Loucy (cell line): ENCODE data around the gene PLN.

Experiments used
- H2AFZ ChIP-seq: fragments of 200-600 bp; sonication (generic); 2 replicates; pipeline ENCODE4 v1.6.0; 2016; ENCODE audit warnings: antibody characterized with exemption, mild to moderate bottlenecking, low read length, moderate library complexity
- H3F3A ChIP-seq: fragments of 200-600 bp; 2 replicates; pipeline ENCODE4 v1.6.0; 2016; ENCODE audit warnings: antibody characterized with exemption, low read depth, mild to moderate bottlenecking
- H3K27me3 ChIP-seq: fragments of 200-600 bp; sonication (generic); 2 replicates; pipeline ENCODE4 v1.6.1; 2014; ENCODE audit warnings: low read length, mild to moderate bottlenecking; ENCODE audit not compliant: insufficient read depth, poor library complexity, severe bottlenecking
- H3K36me3 ChIP-seq: fragments of 200-600 bp; sonication (generic); 2 replicates; pipeline ENCODE4 v1.6.1; 2016; ENCODE audit warnings: low read length; ENCODE audit not compliant: insufficient read depth
- H3K4me1 ChIP-seq: fragments of 200-600 bp; sonication (generic); 2 replicates; pipeline ENCODE4 v1.5.1; 2014; ENCODE audit warnings: low read length, mild to moderate bottlenecking; ENCODE audit not compliant: insufficient read depth, poor library complexity, severe bottlenecking
- H3K4me2 ChIP-seq: fragments of 200-600 bp; sonication (generic); 2 replicates; pipeline ENCODE4 v1.6.0; 2014; ENCODE audit warnings: antibody characterized with exemption, low read length, low read depth, mild to moderate bottlenecking; ENCODE audit not compliant: poor library complexity, severe bottlenecking
- H3K4me3 ChIP-seq: fragments of 200-600 bp; sonication (generic); 2 replicates; pipeline ENCODE4 v1.5.1; 2014; ENCODE audit warnings: low read length, mild to moderate bottlenecking, mixed read lengths; ENCODE audit not compliant: poor library complexity, severe bottlenecking
- H3K79me2 ChIP-seq: fragments of 200-600 bp; sonication (generic); 2 replicates; pipeline ENCODE4 v1.6.1; 2014; ENCODE audit warnings: low read length; ENCODE audit not compliant: insufficient read depth
- H3K9ac ChIP-seq: fragments of 200-600 bp; sonication (generic); 2 replicates; pipeline ENCODE4 v1.6.0; 2014; ENCODE audit warnings: mild to moderate bottlenecking, low read depth, low read length, moderate library complexity; ENCODE audit not compliant: poor library complexity, severe bottlenecking
- H3K9me2 ChIP-seq: fragments of 200-600 bp; sonication (generic); replicated peaks from 2 replicates; pipeline ENCODE4 v1.6.1; 2016; ENCODE audit warnings: low read depth, low read length, mixed read lengths
- H3K9me3 ChIP-seq: fragments of 200-600 bp; sonication (generic); 2 replicates; pipeline ENCODE4 v1.6.1; 2014; ENCODE audit warnings: mild to moderate bottlenecking, antibody characterized with exemption, low read length, low read depth; ENCODE audit not compliant: insufficient read depth
- H4K20me1 ChIP-seq: fragments of 200-600 bp; sonication (generic); 2 replicates; pipeline ENCODE4 v1.6.0; 2014; ENCODE audit warnings: antibody characterized with exemption, low read length, mild to moderate bottlenecking; ENCODE audit not compliant: insufficient read depth, poor library complexity, severe bottlenecking
- EZH2phosphoT487 ChIP-seq: fragments of 200-600 bp; IDR thresholded peaks from 2 replicates; pipeline ENCODE4 v1.6.1; 2018; ENCODE audit warnings: antibody characterized with exemption, mild to moderate bottlenecking, moderate library complexity, borderline replicate concordance
- TF ChIP-seq, protein P1 (sequence below): fragments of 200-600 bp; sonication (generic); conservative IDR thresholded peaks from 2 replicates; pipeline ENCODE4 v1.5.1; 2014; ENCODE audit warnings: mild to moderate bottlenecking, antibody characterized with exemption, low read length

The PLN gene

GRCh38 chr6:118509009-118509617 lies 39.0 kb upstream of the PLN start:
- Histone ChIP-seq H4K20me1 (no peaks in the 10 kb centered on the region), H3K4me2 (no peak overlapping the region), H2AFZ (no peak overlapping the region)

DNA sequence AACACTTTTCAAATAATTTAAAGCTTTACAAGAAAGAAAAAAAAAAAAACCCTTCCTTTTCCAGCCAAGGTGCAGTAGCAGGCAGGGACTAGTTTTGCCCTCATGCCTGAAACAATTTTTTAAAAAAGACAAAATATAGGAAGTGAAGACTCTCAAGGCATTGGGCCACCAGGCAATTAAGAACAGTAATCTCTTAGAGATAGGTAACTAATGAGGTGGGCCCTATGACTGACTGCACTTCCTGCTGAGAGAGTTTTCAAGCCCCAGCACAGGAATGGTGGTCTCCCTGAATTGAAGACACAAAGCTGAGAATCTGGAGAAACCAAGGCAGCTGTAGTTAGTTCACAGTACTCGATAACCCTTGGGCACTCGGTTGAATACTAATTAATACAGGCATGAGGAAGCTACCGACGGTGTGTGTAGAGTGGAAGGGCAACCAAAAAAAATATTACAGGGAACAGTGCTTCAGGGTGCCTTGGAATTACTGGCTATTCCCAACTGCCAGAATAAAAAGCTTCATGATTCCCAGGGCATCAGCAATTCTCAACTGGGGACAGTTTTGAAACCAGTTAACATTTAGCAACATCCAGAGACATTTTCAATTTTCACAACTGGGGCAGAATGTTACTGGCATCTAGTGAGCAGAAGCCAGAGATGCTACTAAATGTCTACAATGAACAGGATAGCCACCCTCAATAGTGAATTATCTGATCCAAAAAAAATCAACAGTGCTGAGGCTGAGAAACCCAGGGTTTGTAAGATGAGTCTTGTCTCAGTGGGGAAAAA lies 36.0 kb upstream of the PLN start:
- no peaks in the 10 kb centered on the region for H4K20me1 ChIP-seq
- H3K4me3 ChIP-seq: no peak overlapping the region
- H2AFZ ChIP-seq: no peak overlapping the region
- no peaks in the 10 kb centered on the region; the same call in 1 of the 2 replicates for H3K36me3 ChIP-seq
- no peaks in the 10 kb centered on the region; the same call in 1 of the 2 replicates for H3F3A ChIP-seq
- H3K79me2 ChIP-seq: peaks cover 17% of the 10 kb centered on the region; the same call in 1 of the 2 replicates
- no peaks in the 10 kb centered on the region for H3K27me3 ChIP-seq
- no peak for TF ChIP-seq EZH2phosphoT487
- TF ChIP-seq, protein P1, sequence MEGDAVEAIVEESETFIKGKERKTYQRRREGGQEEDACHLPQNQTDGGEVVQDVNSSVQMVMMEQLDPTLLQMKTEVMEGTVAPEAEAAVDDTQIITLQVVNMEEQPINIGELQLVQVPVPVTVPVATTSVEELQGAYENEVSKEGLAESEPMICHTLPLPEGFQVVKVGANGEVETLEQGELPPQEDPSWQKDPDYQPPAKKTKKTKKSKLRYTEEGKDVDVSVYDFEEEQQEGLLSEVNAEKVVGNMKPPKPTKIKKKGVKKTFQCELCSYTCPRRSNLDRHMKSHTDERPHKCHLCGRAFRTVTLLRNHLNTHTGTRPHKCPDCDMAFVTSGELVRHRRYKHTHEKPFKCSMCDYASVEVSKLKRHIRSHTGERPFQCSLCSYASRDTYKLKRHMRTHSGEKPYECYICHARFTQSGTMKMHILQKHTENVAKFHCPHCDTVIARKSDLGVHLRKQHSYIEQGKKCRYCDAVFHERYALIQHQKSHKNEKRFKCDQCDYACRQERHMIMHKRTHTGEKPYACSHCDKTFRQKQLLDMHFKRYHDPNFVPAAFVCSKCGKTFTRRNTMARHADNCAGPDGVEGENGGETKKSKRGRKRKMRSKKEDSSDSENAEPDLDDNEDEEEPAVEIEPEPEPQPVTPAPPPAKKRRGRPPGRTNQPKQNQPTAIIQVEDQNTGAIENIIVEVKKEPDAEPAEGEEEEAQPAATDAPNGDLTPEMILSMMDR: no peak
- H3K9me2 ChIP-seq: no peaks in the 10 kb centered on the region
- H3K9ac ChIP-seq: no peak overlapping the region
- H3K9me3 ChIP-seq: peaks cover under 1% of the 10 kb centered on the region; the same call in 1 of the 2 replicates
- H3K4me2 ChIP-seq: no peak overlapping the region
- H3K4me1 ChIP-seq: peaks cover 14% of the 10 kb centered on the region

More at GRCh38 chr6:118509009-118509617, 39.0 kb upstream of the PLN start:
- H3F3A ChIP-seq: no peaks in the 10 kb centered on the region; the same call in 1 of the 2 replicates
- no peaks in the 10 kb centered on the region for H3K9me3 ChIP-seq
- no peaks in the 10 kb centered on the region for H3K27me3 ChIP-seq
- H3K4me3 ChIP-seq: no peak overlapping the region
- H3K79me2 ChIP-seq: peaks cover 17% of the 10 kb centered on the region; the same call in 1 of the 2 replicates
- TF ChIP-seq EZH2phosphoT487: no peak
- TF ChIP-seq, protein P1: peak; percentile 84
- peaks cover 10% of the 10 kb centered on the region; the same call in 1 of the 2 replicates for H3K36me3 ChIP-seq
- peaks cover 12% of the 10 kb centered on the region for H3K4me1 ChIP-seq
- H3K9me2 ChIP-seq: no peaks in the 10 kb centered on the region
- no peak overlapping the region for H3K9ac ChIP-seq

DNA sequence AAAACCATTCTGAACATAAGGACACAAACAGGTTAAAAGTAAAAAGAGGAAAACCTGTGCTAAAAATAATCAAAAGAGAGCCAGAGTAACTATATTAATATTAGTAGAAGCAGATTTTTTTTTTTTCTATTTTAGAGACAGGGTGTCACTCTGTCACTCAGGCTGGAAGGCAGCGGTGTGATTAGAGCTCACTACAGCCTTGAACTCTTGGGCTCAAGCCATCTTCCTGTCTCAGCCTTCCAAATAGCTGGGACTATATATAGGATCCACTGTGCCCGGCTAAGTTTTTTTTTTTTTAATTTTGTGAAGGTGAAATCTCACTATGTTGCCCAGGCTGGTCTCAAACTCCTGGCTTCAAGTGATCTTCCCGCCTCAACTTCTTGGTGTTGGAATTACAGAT lies 33.4 kb upstream of the PLN start:
- Histone ChIP-seq H3K27me3 (no peaks in the 10 kb centered on the region), H2AFZ (no peak overlapping the region), H3K36me3 (peaks cover 3% of the 10 kb centered on the region; the same call in 1 of the 2 replicates), H3F3A (no peaks in the 10 kb centered on the region; the same call in 1 of the 2 replicates), H3K4me3 (no peak overlapping the region), H3K9me3 (peaks cover 5% of the 10 kb centered on the region; the same call in 1 of the 2 replicates), H4K20me1 (no peaks in the 10 kb centered on the region), H3K9ac (no peak overlapping the region), H3K4me2 (no peak overlapping the region), H3K9me2 (no peaks in the 10 kb centered on the region), H3K4me1 (peaks cover 14% of the 10 kb centered on the region), H3K79me2 (peaks cover 17% of the 10 kb centered on the region; the same call in 1 of the 2 replicates)
- TF ChIP-seq EZH2phosphoT487: no peak
- TF ChIP-seq, protein P1: no peak
